Endothelial cell of umbilical vein (primary cell): ENCODE results near the gene OSBP2. TPM values are rescaled to one million over a fixed set of nuclear protein-coding genes. Genes with fewer than 3 reads are reported as not detected.

Experiments
- BruUV-seq: library from RNA; stranded (reverse); fragments of 400-500 nt; replicated peaks from 2 replicates; lab custom pipeline; 2021; lab: Mats Ljungman, UMichigan
- CTCF ChIA-PET: fragments of 300-600, 350-600 bp; sonication (Branson Sonifier 250); formaldehyde crosslinking; loops from one replicate; lab custom pipeline; 2021; ENCODE audit warnings: antibody characterized with exemption, inconsistent platforms; lab: Charles Lee
- POLR2A ChIA-PET: fragments of 300-600, 350-600 bp; sonication (Branson Sonifier 250); formaldehyde crosslinking; loops from one replicate; lab custom pipeline; 2021; ENCODE audit warnings: antibody characterized with exemption, inconsistent platforms; lab: Charles Lee
- DNase-seq: peaks from one replicate; pipeline ENCODE4 v3.0.0-alpha.2; 2011; ENCODE audit warnings: low read depth, low spot score
- FAIRE-seq: peaks from 2 replicates; lab custom pipeline; 2011; peaks lifted over from hg19 to GRCh38; lab: Jason Lieb, UNC
- H2AFZ ChIP-seq: 2 replicates; pipeline ENCODE4 v1.6.0; 2012; ENCODE audit warnings: low read depth, low read length, control low read depth, inconsistent platforms
- H3K27ac ChIP-seq: 2 replicates; pipeline ENCODE4 v1.5.1; 2011; ENCODE audit warnings: low read depth, mild to moderate bottlenecking, control low read depth, low read length, moderate library complexity; ENCODE audit not compliant: insufficient read depth
- H3K27me3 ChIP-seq, 2 experiments: 2 replicates each; pipeline versions ENCODE4 v1.6.0 to v1.6.1; 2011; ENCODE audit warnings: low read length in 2 of 2, mixed read lengths in 1 of 2; ENCODE audit not compliant: control insufficient read depth in 2 of 2, insufficient read depth in 2 of 2
- H3K36me3 ChIP-seq, 2 experiments: 2 replicates in 1 of 2; 3 replicates in 1 of 2; pipeline ENCODE4 v1.5.1; 2011; ENCODE audit warnings: low read length in 2 of 2, mild to moderate bottlenecking in 1 of 2, moderate library complexity in 1 of 2; ENCODE audit not compliant: control insufficient read depth in 2 of 2, insufficient read depth in 2 of 2; ENCODE audit errors: extremely low read depth in 1 of 2
- H3K4me1 ChIP-seq: 3 replicates; pipeline ENCODE4 v1.5.1; 2011; ENCODE audit warnings: mild to moderate bottlenecking, low read length; ENCODE audit not compliant: control insufficient read depth, insufficient read depth; ENCODE audit errors: extremely low read depth
- H3K4me2 ChIP-seq: 2 replicates; pipeline ENCODE4 v1.6.1; 2011; ENCODE audit warnings: low read length, control low read depth, mixed read lengths; ENCODE audit not compliant: insufficient read depth
- H3K4me3 ChIP-seq, 3 experiments: fragments of 200-600 bp in 1 of 3; sonication (generic), shearing (Covaris generic) in 1 of 3; replicated peaks in 1 of 3; 2 replicates each; pipeline ENCODE4 v1.5.1; 2011 to 2016; ENCODE audit warnings: control low read depth in 3 of 3, low read length in 3 of 3, mild to moderate bottlenecking in 2 of 3, inconsistent platforms in 1 of 3, low read depth in 1 of 3, moderate library complexity in 1 of 3; ENCODE audit not compliant: insufficient read depth in 1 of 3
- H3K79me2 ChIP-seq: 2 replicates; pipeline ENCODE4 v1.6.0; 2012; ENCODE audit warnings: low read length, inconsistent platforms; ENCODE audit not compliant: control insufficient read depth, insufficient read depth
- H3K9ac ChIP-seq: replicated peaks from 2 replicates; pipeline ENCODE3; 2011; ENCODE audit warnings: low read length, control low read depth; ENCODE audit not compliant: insufficient read depth; ENCODE audit errors: extremely low read depth
- H3K9me1 ChIP-seq: replicated peaks from 3 replicates; pipeline ENCODE4 v1.6.0; 2011; ENCODE audit warnings: mild to moderate bottlenecking, low read length; ENCODE audit not compliant: control insufficient read depth, insufficient read depth; ENCODE audit errors: extremely low read depth
- H3K9me3 ChIP-seq: replicated peaks from 2 replicates; pipeline ENCODE4 v1.5.1; 2012; ENCODE audit warnings: low read length, inconsistent platforms; ENCODE audit not compliant: control insufficient read depth, insufficient read depth
- H4K20me1 ChIP-seq: replicated peaks from 2 replicates; pipeline ENCODE3; 2011; ENCODE audit warnings: mild to moderate bottlenecking, low read length; ENCODE audit not compliant: control insufficient read depth, insufficient read depth; ENCODE audit errors: extremely low read depth
- CTCF ChIP-seq, 2 donors: IDR thresholded peaks; 1 replicate in 1 of 2; 2 replicates in 1 of 2; pipeline ENCODE4 v1.5.1; 2011; ENCODE audit warnings: low read length in 2 of 2, mild to moderate bottlenecking in 2 of 2, moderate library complexity in 2 of 2, control low read depth in 1 of 2, inconsistent platforms in 1 of 2, low read depth in 1 of 2; ENCODE audit not compliant: insufficient read depth in 1 of 2; ENCODE audit errors: extremely low read depth in 1 of 2
- EZH2 ChIP-seq: IDR thresholded peaks from 2 replicates; pipeline ENCODE4 v1.6.1; 2012; ENCODE audit warnings: borderline replicate concordance, low read depth, mild to moderate bottlenecking, moderate library complexity, low read length, inconsistent platforms; ENCODE audit not compliant: severe bottlenecking
- FOS ChIP-seq: IDR thresholded peaks from 2 replicates; pipeline ENCODE4 v1.6.1; 2011; ENCODE audit warnings: mild to moderate bottlenecking, low read length, moderate library complexity, borderline replicate concordance; ENCODE audit not compliant: insufficient read depth
- GATA2 ChIP-seq: IDR thresholded peaks from 2 replicates; pipeline ENCODE4 v1.7.0; 2011; ENCODE audit warnings: low read depth, mild to moderate bottlenecking, moderate library complexity, mixed read lengths, low read length; ENCODE audit not compliant: insufficient read length, insufficient read depth
- JUN ChIP-seq: IDR thresholded peaks from 2 replicates; pipeline ENCODE4 v1.6.1; 2011; ENCODE audit warnings: borderline replicate concordance, low read depth; ENCODE audit not compliant: insufficient read length, insufficient read depth
- MAX ChIP-seq: IDR thresholded peaks from 2 replicates; pipeline ENCODE4 v1.6.1; 2011; ENCODE audit not compliant: insufficient read depth, insufficient read length
- MYC ChIP-seq: IDR thresholded peaks from one replicate; pipeline ENCODE4 v1.6.1; 2011; ENCODE audit warnings: mild to moderate bottlenecking, low read depth, low read length
- POLR2A ChIP-seq: IDR thresholded peaks from 2 replicates; pipeline ENCODE4 v1.6.1; 2012; ENCODE audit warnings: low read depth, mild to moderate bottlenecking, control low read depth, low read length
- POLR2AphosphoS5 ChIP-seq: IDR thresholded peaks from 2 replicates; pipeline ENCODE4 v1.6.1; 2012; ENCODE audit warnings: low read depth, mild to moderate bottlenecking, control low read depth, low read length, moderate library complexity; ENCODE audit not compliant: insufficient read depth
- dilution Hi-C: fragments of 300-500 bp; cut with MboI; formaldehyde crosslinking; loops from one replicate; pipeline ENCODE4 v1.15.0; 2019; ENCODE audit warnings: low sequenced_read_pairs; ENCODE audit not compliant: extremely low pct_ligation_motif_present
- intact Hi-C: fragments of 100-400 bp; cut with micrococcal nuclease; formaldehyde crosslinking; loops from one replicate; pipeline ENCODE4 v1.10.0; 2022
- polyA plus RNA-seq, 4 experiments: library from polyadenylated mRNA; depleted of rRNA in 3 of 4; stranded (reverse) in 3 of 4; unstranded in 1 of 4; fragments of >200 nt; gene quantifications; 2 replicates each; pipeline versions ENCODE4 v1.2.1 to v1.2.3, GENCODE V29; 2011 to 2012; ENCODE audit warnings: missing spikeins in 1 of 4
- total RNA-seq: library from RNA; stranded (reverse); gene quantifications from 2 replicates; pipeline ENCODE4 v1.2.3, GENCODE V29; 2021

Gene OSBP2
- total and polyA plus RNA-seq, 2 donors (not counting 3 experiments of a cell fraction or from before 2014, with no cell fraction given), result 4.1 to 7.5 TPM

GRCh38 chr22:30714062-30714461 is 19.4 kb downstream of the OSBP2 start:
- no peaks in the 10 kb centered on the region for H3K9me1 ChIP-seq
- intact Hi-C loops, result no loop called here
- H3K79me2 ChIP-seq, result no peaks in the 10 kb centered on the region
- no TSS peak for BruUV-seq
- no peak overlapping the region for H3K4me3 ChIP-seq
- H3K9ac ChIP-seq, result no peak overlapping the region
- no peaks in the 10 kb centered on the region for H3K36me3 ChIP-seq
- H4K20me1 ChIP-seq, result no peaks in the 10 kb centered on the region
- H3K9me3 ChIP-seq, result no peaks in the 10 kb centered on the region
- no peak for TF ChIP-seq MYC
- no peak for TF ChIP-seq JUN
- no peak for TF ChIP-seq EZH2
- no peak for TF ChIP-seq GATA2
- no peak for TF ChIP-seq POLR2AphosphoS5
- no peak for TF ChIP-seq CTCF (IDR thresholded peaks at IDR 0.05; ENCODE audit: extremely low read depth in 1 of 2, insufficient read depth in 1 of 2, low read depth in 1 of 2, low read length in 2 of 2)
- TF ChIP-seq MAX, result no peak
- TF ChIP-seq POLR2A, result no peak
- no peak for TF ChIP-seq FOS
- ChIA-PET CTCF (no interaction called here), POLR2A (no interaction called here)
- DNase-seq, result no peak
- H3K4me2 ChIP-seq, result no peak overlapping the region
- dilution Hi-C loops, result no loop called here
- no peak overlapping the region for H3K27ac ChIP-seq
- no peaks in the 10 kb centered on the region for H3K27me3 ChIP-seq
- no peak for FAIRE-seq
- H3K4me1 ChIP-seq, result peaks cover 18% of the 10 kb centered on the region
- no peak overlapping the region for H2AFZ ChIP-seq
